Peyer's patch (tissue), 4 donors: ENCODE data around the gene SUN5. TPM values are rescaled to one million over a fixed set of nuclear protein-coding genes. Genes with fewer than 3 reads are reported as not detected.

Experiments used
- DNase-seq, 3 donors: peaks; one replicate each; pipeline ENCODE4 v3.0.0-alpha.2; 2017 to 2019
- H3K27ac ChIP-seq, 4 donors: fragments of 200-600 bp; sonication (generic); one replicate each; pipeline ENCODE4 v1.5.1; 2016 to 2019
- H3K27me3 ChIP-seq, 2 donors: fragments of 200-600 bp; sonication (generic); one replicate each; pipeline ENCODE4 v1.5.1; 2019
- H3K36me3 ChIP-seq, 3 donors: fragments of 200-600 bp; sonication (generic); one replicate each; pipeline ENCODE4 v1.5.1; 2016 to 2019
- H3K4me1 ChIP-seq, 4 donors: fragments of 200-600 bp; sonication (generic); one replicate each; pipeline ENCODE4 v1.5.1; 2016 to 2019
- H3K4me3 ChIP-seq, 4 donors: fragments of 200-600 bp; sonication (generic); 1 replicate in 3 of 4; 2 replicates in 1 of 4; pipeline ENCODE4 v1.5.1; 2016 to 2019; ENCODE audit warnings: mild to moderate bottlenecking in 1 of 4
- H3K9me3 ChIP-seq, 4 donors: fragments of 200-600 bp; sonication (generic); one replicate each; pipeline ENCODE4 v1.5.1; 2016 to 2019; ENCODE audit warnings: mild to moderate bottlenecking in 1 of 4
- POLR2A ChIP-seq, 2 donors: fragments of 450-650 bp; IDR thresholded peaks; one replicate each; pipeline ENCODE4 v1.5.1; 2017; ENCODE audit warnings: antibody characterized with exemption in 2 of 2, mild to moderate bottlenecking in 2 of 2, moderate library complexity in 2 of 2
- total RNA-seq, 4 donors: library from RNA; depleted of rRNA; stranded (reverse); fragments of >200 nt; gene quantifications; one replicate each; pipeline ENCODE4 v1.1.0, GENCODE V29; 2016
- TF ChIP-seq, protein P1 (sequence below), 6 experiments: fragments of 450-650 bp in 4 of 6; fragments of 200-600 bp in 2 of 6; sonication (generic) in 1 of 6; IDR thresholded peaks; one replicate each; pipeline ENCODE4 v1.5.1; 2017 to 2019; ENCODE audit warnings: antibody characterized with exemption in 6 of 6, mild to moderate bottlenecking in 3 of 6, moderate library complexity in 1 of 6

Gene SUN5
- total RNA-seq, 4 donors from 2014 or later = not detected

- H3K9me3 ChIP-seq = no peaks in the 10 kb centered on the region
- TF ChIP-seq POLR2A (IDR thresholded peaks at IDR 0.05) = no peak
- TF ChIP-seq, protein P1, sequence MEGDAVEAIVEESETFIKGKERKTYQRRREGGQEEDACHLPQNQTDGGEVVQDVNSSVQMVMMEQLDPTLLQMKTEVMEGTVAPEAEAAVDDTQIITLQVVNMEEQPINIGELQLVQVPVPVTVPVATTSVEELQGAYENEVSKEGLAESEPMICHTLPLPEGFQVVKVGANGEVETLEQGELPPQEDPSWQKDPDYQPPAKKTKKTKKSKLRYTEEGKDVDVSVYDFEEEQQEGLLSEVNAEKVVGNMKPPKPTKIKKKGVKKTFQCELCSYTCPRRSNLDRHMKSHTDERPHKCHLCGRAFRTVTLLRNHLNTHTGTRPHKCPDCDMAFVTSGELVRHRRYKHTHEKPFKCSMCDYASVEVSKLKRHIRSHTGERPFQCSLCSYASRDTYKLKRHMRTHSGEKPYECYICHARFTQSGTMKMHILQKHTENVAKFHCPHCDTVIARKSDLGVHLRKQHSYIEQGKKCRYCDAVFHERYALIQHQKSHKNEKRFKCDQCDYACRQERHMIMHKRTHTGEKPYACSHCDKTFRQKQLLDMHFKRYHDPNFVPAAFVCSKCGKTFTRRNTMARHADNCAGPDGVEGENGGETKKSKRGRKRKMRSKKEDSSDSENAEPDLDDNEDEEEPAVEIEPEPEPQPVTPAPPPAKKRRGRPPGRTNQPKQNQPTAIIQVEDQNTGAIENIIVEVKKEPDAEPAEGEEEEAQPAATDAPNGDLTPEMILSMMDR (IDR thresholded peaks at IDR 0.05) = no peak
- no peaks in the 10 kb centered on the region for H3K36me3 ChIP-seq
- no peak overlapping the region for H3K27ac ChIP-seq
- H3K4me3 ChIP-seq = no peak overlapping the region
- no peaks in the 10 kb centered on the region for H3K4me1 ChIP-seq
- DNase-seq = no peak
- no peaks in the 10 kb centered on the region for H3K27me3 ChIP-seq
These were observed 57.6 kb downstream of the SUN5 start for GRCh38 chr20:32946629-32947028.

DNA sequence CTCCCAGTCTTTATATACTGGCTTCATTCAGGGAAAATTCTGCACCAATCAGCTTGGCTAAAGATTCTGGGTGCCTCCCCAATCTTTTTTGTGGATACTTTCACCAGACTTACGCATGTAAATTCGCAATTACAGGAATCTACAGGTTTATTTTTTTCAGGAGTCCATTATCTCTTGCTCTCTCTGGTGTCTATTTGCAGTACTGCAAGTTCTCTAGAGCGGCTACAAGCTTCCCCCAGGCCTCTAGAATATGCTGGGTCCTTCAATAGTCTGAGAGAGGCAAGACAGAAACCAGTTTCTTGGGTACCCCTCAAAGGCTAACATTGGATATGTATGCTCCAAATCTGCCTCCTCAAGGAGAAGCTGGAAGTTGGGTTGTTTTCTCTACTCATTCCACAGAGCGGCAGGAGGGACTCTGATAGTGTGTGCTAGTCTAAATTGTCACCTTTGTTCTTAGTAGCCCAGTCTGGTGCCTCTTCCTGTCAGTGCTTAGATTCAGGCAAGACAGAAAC, 58.5 kb downstream of the SUN5 start:
- TF ChIP-seq, protein P1 (IDR thresholded peaks at IDR 0.05) = peak in 4 of 6 experiments; percentile 26 to 41 (median 40)
- no peak for TF ChIP-seq POLR2A (IDR thresholded peaks at IDR 0.05)
- H3K9me3 ChIP-seq = no peaks in the 10 kb centered on the region
- H3K27me3 ChIP-seq = no peaks in the 10 kb centered on the region
- no peaks in the 10 kb centered on the region for H3K4me1 ChIP-seq
- no peak for DNase-seq
- no peaks in the 10 kb centered on the region for H3K36me3 ChIP-seq
- peak overlapping the region in 1 of 4 donors; percentile 3 for H3K27ac ChIP-seq
- H3K4me3 ChIP-seq = no peak overlapping the region

GRCh38 chr20:32943490-32944052, 60.7 kb downstream of the SUN5 start:
- Histone ChIP-seq H3K27ac (no peak overlapping the region), H3K4me3 (no peak overlapping the region), H3K27me3 (no peaks in the 10 kb centered on the region), H3K4me1 (no peaks in the 10 kb centered on the region), H3K9me3 (no peaks in the 10 kb centered on the region), H3K36me3 (no peaks in the 10 kb centered on the region)
- TF ChIP-seq, protein P1 (IDR thresholded peaks at IDR 0.05) = no peak
- TF ChIP-seq POLR2A (IDR thresholded peaks at IDR 0.05) = no peak
- no peak for DNase-seq

DNA sequence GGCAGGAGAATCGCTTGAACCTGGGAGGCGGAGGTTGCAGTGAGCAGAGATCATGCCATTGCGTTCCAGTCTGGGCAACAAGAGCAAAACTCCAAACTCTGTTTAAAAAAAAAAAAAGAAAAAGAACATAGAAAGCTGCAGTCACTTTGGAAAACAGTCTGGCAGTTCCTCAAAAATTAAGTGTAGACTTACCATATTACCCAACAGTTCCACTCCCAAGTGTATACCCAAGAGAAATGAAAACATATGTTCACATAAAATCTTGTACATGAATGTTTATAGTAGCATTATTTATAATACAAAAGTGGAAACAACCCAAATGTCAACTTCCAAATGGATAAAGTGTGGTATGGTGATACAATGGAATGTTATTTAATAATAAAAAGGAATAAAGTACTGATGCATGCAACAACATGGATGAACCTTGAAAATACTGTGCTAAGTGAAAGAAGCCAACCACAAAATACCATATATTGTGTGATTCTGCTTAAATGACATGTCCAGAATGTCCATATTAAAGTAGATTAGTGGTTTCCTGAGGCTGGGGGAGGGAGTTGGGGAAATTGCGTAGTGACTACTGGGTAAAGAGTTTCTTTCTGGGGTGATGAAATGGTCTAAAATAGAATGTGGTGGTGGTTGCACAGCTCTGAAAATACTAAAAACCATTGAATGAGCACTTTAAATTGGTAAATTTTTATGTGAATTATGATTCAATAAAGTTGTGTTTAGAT, 62.9 kb downstream of the SUN5 start:
- Histone ChIP-seq H3K27ac (no peak overlapping the region), H3K4me3 (no peak overlapping the region), H3K27me3 (no peaks in the 10 kb centered on the region), H3K36me3 (no peaks in the 10 kb centered on the region), H3K4me1 (no peaks in the 10 kb centered on the region), H3K9me3 (no peaks in the 10 kb centered on the region)
- DNase-seq = no peak
- TF ChIP-seq POLR2A (IDR thresholded peaks at IDR 0.05) = no peak
- TF ChIP-seq, protein P1 (IDR thresholded peaks at IDR 0.05) = no peak

DNA sequence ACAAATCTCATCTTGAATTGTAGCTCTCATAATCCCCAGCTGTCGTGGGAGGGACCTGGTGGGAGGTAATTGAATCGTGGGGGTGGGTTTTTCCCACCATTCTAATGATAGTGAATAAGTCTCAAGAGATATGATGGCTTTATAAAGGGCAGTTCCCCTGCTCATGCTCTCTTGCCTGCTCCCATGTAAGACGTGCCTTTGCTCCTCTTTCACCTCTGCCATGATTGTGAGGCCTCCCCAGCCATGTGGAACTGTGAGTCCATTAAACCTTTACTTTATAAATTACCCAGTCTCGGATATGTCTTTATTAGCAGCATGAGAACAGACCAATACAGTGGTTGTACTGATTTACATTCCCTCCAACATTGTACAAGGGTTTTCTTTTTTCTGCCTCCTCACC, 69.7 kb downstream of the SUN5 start:
- no peak overlapping the region for H3K4me3 ChIP-seq
- no peak for DNase-seq
- no peaks in the 10 kb centered on the region for H3K27me3 ChIP-seq
- no peak overlapping the region for H3K27ac ChIP-seq
- H3K4me1 ChIP-seq = no peaks in the 10 kb centered on the region
- TF ChIP-seq POLR2A (IDR thresholded peaks at IDR 0.05) = no peak
- TF ChIP-seq, protein P1 (IDR thresholded peaks at IDR 0.05) = no peak
- no peaks in the 10 kb centered on the region for H3K36me3 ChIP-seq
- H3K9me3 ChIP-seq = no peaks in the 10 kb centered on the region

Other genes with a start within 250 kb of the SUN5 start
- gene DNMT3B, start 242.0 kb downstream of the SUN5 start, total RNA-seq = 1 to 10 TPM in 1 of 4 donors, under 1 TPM in 3; 0.67 to 4.1 (median 0.86) TPM
- 10 to 100 TPM; 39.2 to 84.2 (median 41.9) TPM for gene MAPRE1, start 184.5 kb downstream of the SUN5 start, total RNA-seq
- gene EFCAB8, start 145.5 kb downstream of the SUN5 start, total RNA-seq = under 1 TPM in 1 of 4 donors, not detected in 3; 0.83 TPM
- gene BPIFB2, start 3.3 kb upstream of the SUN5 start, total RNA-seq = not detected
- not detected for gene BPIFB6, start 27.2 kb upstream of the SUN5 start, total RNA-seq
- not detected for gene BPIFB3, start 49.5 kb upstream of the SUN5 start, total RNA-seq
- gene BPIFB4, start 75.2 kb upstream of the SUN5 start, total RNA-seq = not detected
- not detected for gene BPIFA2, start 163.7 kb upstream of the SUN5 start, total RNA-seq
- not detected for gene BPIFA3, start 212.9 kb upstream of the SUN5 start, total RNA-seq
- gene BPIFA1, start 231.6 kb upstream of the SUN5 start, total RNA-seq = not detected